A673 (cell line): ENCODE results near the gene CRX. TPM values are rescaled to one million over a fixed set of nuclear protein-coding genes. Genes with fewer than 3 reads are reported as not detected.

Experiments
- BruUV-seq: library from RNA; stranded (reverse); fragments of 400-500 nt; replicated peaks from 2 replicates; lab custom pipeline; 2021; lab: Mats Ljungman, UMichigan
- CTCF ChIA-PET: fragments of 300-600 bp; sonication (Branson Sonifier 250); formaldehyde crosslinking; loops from one replicate; lab custom pipeline; 2022; ENCODE audit warnings: antibody characterized with exemption; lab: Charles Lee
- POLR2A ChIA-PET: fragments of 300-600 bp; sonication (Branson Sonifier 250); formaldehyde crosslinking; loops from one replicate; lab custom pipeline; 2022; ENCODE audit warnings: antibody characterized with exemption; ENCODE audit not compliant: low non-redundant PET; lab: Charles Lee
- DNase-seq: peaks from one replicate; pipeline ENCODE4 v3.0.0-alpha.2; 2015; ENCODE audit warnings: low spot score
- H3K27ac ChIP-seq: fragments of 200-600 bp; sonication (generic); 2 replicates; pipeline ENCODE4 v1.5.1; 2016; ENCODE audit warnings: mixed run types, low read depth, mild to moderate bottlenecking, mixed read lengths, antibody characterized with exemption, low read length; ENCODE audit not compliant: poor library complexity, severe bottlenecking
- H3K27me3 ChIP-seq: fragments of 200-600 bp; sonication (generic); replicated peaks from 2 replicates; pipeline ENCODE4 v1.6.1; 2017; ENCODE audit warnings: mixed run types, low read depth, mild to moderate bottlenecking, mixed read lengths, antibody characterized with exemption, low read length; ENCODE audit not compliant: insufficient read depth, poor library complexity
- H3K36me3 ChIP-seq: fragments of 200-600 bp; sonication (generic); 2 replicates; pipeline ENCODE4 v1.6.1; 2016; ENCODE audit warnings: mixed run types, mild to moderate bottlenecking, mixed read lengths, antibody characterized with exemption, low read length; ENCODE audit not compliant: insufficient read depth, poor library complexity, severe bottlenecking
- H3K4me1 ChIP-seq: fragments of 200-600 bp; sonication (generic); 2 replicates; pipeline ENCODE4 v1.6.1; 2017; ENCODE audit warnings: mixed run types, mild to moderate bottlenecking, mixed read lengths, antibody characterized with exemption, low read length; ENCODE audit not compliant: insufficient read depth, poor library complexity, severe bottlenecking
- H3K4me3 ChIP-seq: fragments of 200-600 bp; sonication (generic); 2 replicates; pipeline ENCODE4 v1.5.1; 2016; ENCODE audit warnings: low read depth, mixed run types, mild to moderate bottlenecking, mixed read lengths, low read length; ENCODE audit not compliant: poor library complexity, severe bottlenecking
- H3K9me3 ChIP-seq: fragments of 200-600 bp; sonication (generic); 2 replicates; pipeline ENCODE4 v1.6.1; 2016; ENCODE audit warnings: mixed run types, low read depth, mild to moderate bottlenecking, mixed read lengths, antibody characterized with exemption, low read length; ENCODE audit not compliant: poor library complexity, severe bottlenecking
- EZH2 ChIP-seq: fragments of 200-600 bp; sonication (generic); IDR thresholded peaks from 2 replicates; pipeline ENCODE4 v1.6.1; 2017; ENCODE audit warnings: borderline replicate concordance, low read depth, mild to moderate bottlenecking, mixed read lengths, antibody characterized with exemption, low read length; ENCODE audit not compliant: poor library complexity, severe bottlenecking
- intact Hi-C: fragments of 100-400 bp; cut with micrococcal nuclease; formaldehyde crosslinking; loops from one replicate; pipeline ENCODE4 v1.10.0; 2022; ENCODE audit not compliant: unreplicated experiment
- total RNA-seq: library from RNA; stranded (reverse); gene quantifications from 2 replicates; pipeline ENCODE4 v1.2.3, GENCODE V29; 2021
- TF ChIP-seq, protein P1 (sequence below): fragments of 300-800, 200-600 bp; sonication (generic); conservative IDR thresholded peaks from 2 replicates; pipeline ENCODE4 v1.5.1; 2017; ENCODE audit warnings: low read depth, mild to moderate bottlenecking, antibody characterized with exemption, low read length, moderate library complexity, mixed read lengths

CRX gene
- total RNA-seq, 1 experiment from 2014 or later, result not detected

DNA sequence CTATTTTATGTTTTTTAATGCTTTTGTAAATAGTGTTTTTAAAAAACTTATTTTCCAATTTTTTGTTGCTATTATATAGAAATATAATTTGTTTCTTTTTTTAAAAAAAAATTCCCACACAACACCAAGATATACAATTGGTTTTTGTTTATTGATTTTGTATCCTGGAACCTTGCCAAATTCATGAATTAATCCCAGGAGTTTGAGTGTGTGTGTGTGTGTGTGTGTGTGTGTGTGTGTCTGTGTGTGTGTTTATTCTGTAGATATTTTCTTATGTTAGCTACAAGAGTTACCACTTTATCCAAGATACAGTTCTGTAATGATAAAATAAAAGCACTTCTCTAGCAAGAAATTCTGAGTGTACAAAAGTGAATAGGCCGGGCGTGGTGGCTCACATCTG, 25.0 kb upstream of the CRX start:
- Histone ChIP-seq H3K4me3 (no peak overlapping the region), H3K9me3 (no peaks in the 10 kb centered on the region), H3K27me3 (no peaks in the 10 kb centered on the region), H3K4me1 (no peaks in the 10 kb centered on the region), H3K27ac (no peak overlapping the region), H3K36me3 (no peaks in the 10 kb centered on the region)
- intact Hi-C loops, result no loop called here
- no TSS peak for BruUV-seq
- CTCF ChIA-PET, result no interaction called here
- DNase-seq, result no peak
- POLR2A ChIA-PET, result no interaction called here
- TF ChIP-seq EZH2, result no peak
- TF ChIP-seq, protein P1, sequence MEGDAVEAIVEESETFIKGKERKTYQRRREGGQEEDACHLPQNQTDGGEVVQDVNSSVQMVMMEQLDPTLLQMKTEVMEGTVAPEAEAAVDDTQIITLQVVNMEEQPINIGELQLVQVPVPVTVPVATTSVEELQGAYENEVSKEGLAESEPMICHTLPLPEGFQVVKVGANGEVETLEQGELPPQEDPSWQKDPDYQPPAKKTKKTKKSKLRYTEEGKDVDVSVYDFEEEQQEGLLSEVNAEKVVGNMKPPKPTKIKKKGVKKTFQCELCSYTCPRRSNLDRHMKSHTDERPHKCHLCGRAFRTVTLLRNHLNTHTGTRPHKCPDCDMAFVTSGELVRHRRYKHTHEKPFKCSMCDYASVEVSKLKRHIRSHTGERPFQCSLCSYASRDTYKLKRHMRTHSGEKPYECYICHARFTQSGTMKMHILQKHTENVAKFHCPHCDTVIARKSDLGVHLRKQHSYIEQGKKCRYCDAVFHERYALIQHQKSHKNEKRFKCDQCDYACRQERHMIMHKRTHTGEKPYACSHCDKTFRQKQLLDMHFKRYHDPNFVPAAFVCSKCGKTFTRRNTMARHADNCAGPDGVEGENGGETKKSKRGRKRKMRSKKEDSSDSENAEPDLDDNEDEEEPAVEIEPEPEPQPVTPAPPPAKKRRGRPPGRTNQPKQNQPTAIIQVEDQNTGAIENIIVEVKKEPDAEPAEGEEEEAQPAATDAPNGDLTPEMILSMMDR, result no peak

DNA sequence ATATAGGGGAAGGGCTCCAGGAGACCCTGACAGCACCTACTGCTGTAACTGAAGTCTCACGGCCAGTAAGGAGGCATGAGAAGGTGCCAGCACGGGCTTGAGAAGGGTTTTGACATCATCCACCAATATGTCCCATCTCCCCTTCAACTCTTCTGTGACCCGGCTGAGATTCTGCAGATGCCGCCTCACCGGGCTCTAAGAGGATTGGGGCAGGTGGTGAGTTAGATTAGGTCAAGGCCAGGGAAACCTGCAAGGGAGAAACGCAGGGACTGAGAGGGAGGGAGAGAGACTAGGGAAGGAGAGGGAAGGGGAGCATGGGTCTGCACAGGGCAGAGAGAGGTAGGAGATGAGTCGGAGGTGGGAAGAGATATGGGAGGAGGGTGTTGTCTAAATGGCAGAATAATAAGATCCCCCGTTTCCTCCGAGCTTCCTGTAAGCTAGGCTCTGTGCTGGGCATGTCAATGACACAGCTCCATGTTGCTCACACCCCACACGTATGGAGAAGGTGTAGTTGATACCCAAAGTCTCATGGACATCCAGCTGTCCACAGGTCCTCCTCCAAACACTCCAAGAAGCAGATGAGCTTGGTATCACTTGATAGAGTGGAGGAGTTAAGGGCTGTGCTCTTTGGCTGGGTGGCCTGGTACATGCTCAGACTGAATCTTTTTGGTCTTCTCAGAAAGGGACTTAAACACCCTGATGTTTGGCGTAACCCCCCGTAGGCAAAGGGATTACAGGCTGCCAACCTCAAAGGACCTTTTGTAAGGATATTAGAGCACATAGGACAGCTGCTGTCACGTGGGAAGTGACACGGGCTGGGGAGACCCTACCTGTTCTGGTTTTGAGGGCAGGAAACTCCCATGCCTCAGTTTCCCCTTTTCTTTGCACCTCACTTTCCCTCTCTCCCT, 23.5 kb upstream of the CRX start:
- no peak overlapping the region for H3K27ac ChIP-seq
- no peaks in the 10 kb centered on the region for H3K9me3 ChIP-seq
- no peaks in the 10 kb centered on the region for H3K36me3 ChIP-seq
- no peak for DNase-seq
- CTCF ChIA-PET, result no interaction called here
- POLR2A ChIA-PET, result no interaction called here
- no peaks in the 10 kb centered on the region for H3K4me1 ChIP-seq
- no peak for TF ChIP-seq EZH2
- TF ChIP-seq, protein P1, result no peak
- H3K27me3 ChIP-seq, result no peaks in the 10 kb centered on the region
- no TSS peak for BruUV-seq
- H3K4me3 ChIP-seq, result no peak overlapping the region
- intact Hi-C loops, result no loop called here

DNA sequence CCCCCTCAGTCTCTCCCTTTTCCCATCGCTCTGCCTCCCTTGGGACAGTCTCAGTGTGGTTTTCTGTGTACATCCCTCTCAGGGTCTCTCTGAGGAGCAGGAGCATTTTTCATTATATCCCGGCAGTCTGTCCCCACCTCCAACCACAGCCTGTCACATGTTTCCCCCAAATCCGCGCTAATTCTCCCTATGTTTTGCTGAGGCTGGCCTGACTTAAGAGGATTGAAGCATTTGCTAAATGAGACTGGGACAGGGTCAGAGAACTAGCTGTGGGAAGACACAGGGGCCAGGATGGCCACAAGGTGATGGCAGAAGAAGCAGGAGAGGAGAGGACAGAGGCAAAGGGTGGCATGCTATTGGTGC, 22.9 kb upstream of the CRX start:
- TF ChIP-seq, protein P1, result no peak
- no peak for TF ChIP-seq EZH2
- intact Hi-C loops, result no loop called here
- Histone ChIP-seq H3K27ac (no peak overlapping the region), H3K4me1 (no peaks in the 10 kb centered on the region), H3K9me3 (no peaks in the 10 kb centered on the region), H3K4me3 (no peak overlapping the region), H3K36me3 (no peaks in the 10 kb centered on the region), H3K27me3 (no peaks in the 10 kb centered on the region)
- POLR2A ChIA-PET, result no interaction called here
- no TSS peak for BruUV-seq
- CTCF ChIA-PET, result no interaction called here
- DNase-seq, result no peak
